Neural cell (in vitro differentiated cells): ENCODE data around the gene TMEM273.

Experiments
- EP300 ChIP-seq: fragments of 450-650 bp; conservative IDR thresholded peaks from 2 replicates; pipeline ENCODE4 v1.6.1; 2014; ENCODE audit warnings: antibody characterized with exemption, mild to moderate bottlenecking, moderate library complexity; ENCODE audit not compliant: poor library complexity, severe bottlenecking
- EZH2 ChIP-seq: fragments of 200-600, 300-800 bp; shearing (Covaris generic), sonication (generic); IDR thresholded peaks from 2 replicates; pipeline ENCODE4 v1.6.1; 2014; ENCODE audit warnings: antibody characterized with exemption, low read length, borderline replicate concordance, mild to moderate bottlenecking; ENCODE audit not compliant: insufficient read depth, poor library complexity, severe bottlenecking
- POLR2AphosphoS5 ChIP-seq: IDR thresholded peaks from 2 replicates; pipeline ENCODE4 v1.6.1; 2012
- RAD21 ChIP-seq: fragments of 450-650 bp; conservative IDR thresholded peaks from 2 replicates; pipeline ENCODE4 v1.6.1; 2014; ENCODE audit warnings: antibody characterized with exemption, mild to moderate bottlenecking, moderate library complexity
- SMC3 ChIP-seq: fragments of 450-650 bp; conservative IDR thresholded peaks from 2 replicates; pipeline ENCODE4 v1.6.1; 2014; ENCODE audit warnings: antibody characterized with exemption, mild to moderate bottlenecking, moderate library complexity; ENCODE audit not compliant: poor library complexity
- TAF1 ChIP-seq: IDR thresholded peaks from 2 replicates; pipeline ENCODE4 v1.6.1; 2012; ENCODE audit warnings: low read depth
- TF ChIP-seq, protein P1 (sequence below): fragments of 450-650 bp; IDR thresholded peaks from 2 replicates; pipeline ENCODE4 v1.5.1; 2014; ENCODE audit warnings: antibody characterized with exemption, mild to moderate bottlenecking, moderate library complexity; ENCODE audit not compliant: poor library complexity, severe bottlenecking
- TF ChIP-seq, protein P2 (sequence below): IDR thresholded peaks from 2 replicates; pipeline ENCODE4 v1.6.1; 2012; ENCODE audit warnings: borderline replicate concordance

- TF ChIP-seq POLR2AphosphoS5 (no peak), EZH2 (no peak), EP300 (no peak), TAF1 (no peak), RAD21 (no peak), SMC3 (no peak)
- TF ChIP-seq, protein P1, sequence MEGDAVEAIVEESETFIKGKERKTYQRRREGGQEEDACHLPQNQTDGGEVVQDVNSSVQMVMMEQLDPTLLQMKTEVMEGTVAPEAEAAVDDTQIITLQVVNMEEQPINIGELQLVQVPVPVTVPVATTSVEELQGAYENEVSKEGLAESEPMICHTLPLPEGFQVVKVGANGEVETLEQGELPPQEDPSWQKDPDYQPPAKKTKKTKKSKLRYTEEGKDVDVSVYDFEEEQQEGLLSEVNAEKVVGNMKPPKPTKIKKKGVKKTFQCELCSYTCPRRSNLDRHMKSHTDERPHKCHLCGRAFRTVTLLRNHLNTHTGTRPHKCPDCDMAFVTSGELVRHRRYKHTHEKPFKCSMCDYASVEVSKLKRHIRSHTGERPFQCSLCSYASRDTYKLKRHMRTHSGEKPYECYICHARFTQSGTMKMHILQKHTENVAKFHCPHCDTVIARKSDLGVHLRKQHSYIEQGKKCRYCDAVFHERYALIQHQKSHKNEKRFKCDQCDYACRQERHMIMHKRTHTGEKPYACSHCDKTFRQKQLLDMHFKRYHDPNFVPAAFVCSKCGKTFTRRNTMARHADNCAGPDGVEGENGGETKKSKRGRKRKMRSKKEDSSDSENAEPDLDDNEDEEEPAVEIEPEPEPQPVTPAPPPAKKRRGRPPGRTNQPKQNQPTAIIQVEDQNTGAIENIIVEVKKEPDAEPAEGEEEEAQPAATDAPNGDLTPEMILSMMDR: no peak
- TF ChIP-seq, protein P2, sequence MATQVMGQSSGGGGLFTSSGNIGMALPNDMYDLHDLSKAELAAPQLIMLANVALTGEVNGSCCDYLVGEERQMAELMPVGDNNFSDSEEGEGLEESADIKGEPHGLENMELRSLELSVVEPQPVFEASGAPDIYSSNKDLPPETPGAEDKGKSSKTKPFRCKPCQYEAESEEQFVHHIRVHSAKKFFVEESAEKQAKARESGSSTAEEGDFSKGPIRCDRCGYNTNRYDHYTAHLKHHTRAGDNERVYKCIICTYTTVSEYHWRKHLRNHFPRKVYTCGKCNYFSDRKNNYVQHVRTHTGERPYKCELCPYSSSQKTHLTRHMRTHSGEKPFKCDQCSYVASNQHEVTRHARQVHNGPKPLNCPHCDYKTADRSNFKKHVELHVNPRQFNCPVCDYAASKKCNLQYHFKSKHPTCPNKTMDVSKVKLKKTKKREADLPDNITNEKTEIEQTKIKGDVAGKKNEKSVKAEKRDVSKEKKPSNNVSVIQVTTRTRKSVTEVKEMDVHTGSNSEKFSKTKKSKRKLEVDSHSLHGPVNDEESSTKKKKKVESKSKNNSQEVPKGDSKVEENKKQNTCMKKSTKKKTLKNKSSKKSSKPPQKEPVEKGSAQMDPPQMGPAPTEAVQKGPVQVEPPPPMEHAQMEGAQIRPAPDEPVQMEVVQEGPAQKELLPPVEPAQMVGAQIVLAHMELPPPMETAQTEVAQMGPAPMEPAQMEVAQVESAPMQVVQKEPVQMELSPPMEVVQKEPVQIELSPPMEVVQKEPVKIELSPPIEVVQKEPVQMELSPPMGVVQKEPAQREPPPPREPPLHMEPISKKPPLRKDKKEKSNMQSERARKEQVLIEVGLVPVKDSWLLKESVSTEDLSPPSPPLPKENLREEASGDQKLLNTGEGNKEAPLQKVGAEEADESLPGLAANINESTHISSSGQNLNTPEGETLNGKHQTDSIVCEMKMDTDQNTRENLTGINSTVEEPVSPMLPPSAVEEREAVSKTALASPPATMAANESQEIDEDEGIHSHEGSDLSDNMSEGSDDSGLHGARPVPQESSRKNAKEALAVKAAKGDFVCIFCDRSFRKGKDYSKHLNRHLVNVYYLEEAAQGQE: no peak
Measured at GRCh38 chr10:49123981-49124950, 63.9 kb downstream of the TMEM273 start.
